Ishikawa (cell line): ENCODE results near the gene AP1B1.

Source experiments
- CEBPB ChIP-seq: IDR thresholded peaks from 2 replicates; pipeline ENCODE4 v1.6.1; 2012
- CREB1 ChIP-seq: IDR thresholded peaks from 2 replicates; pipeline ENCODE4 v1.6.1; 2012; ENCODE audit warnings: low read depth
- EGR1 ChIP-seq: IDR thresholded peaks from 2 replicates; pipeline ENCODE4 v1.6.1; 2012
- EP300 ChIP-seq: IDR thresholded peaks from 2 replicates; pipeline ENCODE4 v1.6.1; 2012; ENCODE audit warnings: borderline replicate concordance
- MAX ChIP-seq: IDR thresholded peaks from 2 replicates; pipeline ENCODE4 v1.6.1; 2012
- REST ChIP-seq: IDR thresholded peaks from 2 replicates; pipeline ENCODE4 v1.6.1; 2012; ENCODE audit warnings: low read depth, mild to moderate bottlenecking
- TEAD4 ChIP-seq: IDR thresholded peaks from 2 replicates; pipeline ENCODE4 v1.6.1; 2012
- USF1 ChIP-seq: IDR thresholded peaks from 2 replicates; pipeline ENCODE4 v1.6.1; 2012
- ZBTB7A ChIP-seq: IDR thresholded peaks from 2 replicates; pipeline ENCODE4 v1.6.1; 2012; ENCODE audit warnings: low read depth

GRCh38 chr22:29308791-29309262 is 79.5 kb downstream of the AP1B1 start:
- TF ChIP-seq EGR1, result no peak
- no peak for TF ChIP-seq REST
- TF ChIP-seq CEBPB, result no peak
- peak; percentile 23; the same call in 1 of the 2 replicates for TF ChIP-seq EP300
- no peak; the same call in 1 of the 2 replicates for TF ChIP-seq ZBTB7A
- no peak for TF ChIP-seq USF1
- peak; percentile 85 for TF ChIP-seq TEAD4
- no peak for TF ChIP-seq CREB1
- peak; percentile 50; the same call in 1 of the 2 replicates for TF ChIP-seq MAX
